Stimulated activated CD8-positive, alpha-beta memory T cell treated with anti-CD3 and anti-CD28 coated beads, Interleukin-15, amount 100 ng/mL, for 4 hours (primary cell): ENCODE data around the gene F8.
"Not testable (repeated sequence)": the region's sequence is repeated elsewhere in the genome, so short reads cannot be mapped to it uniquely, and the experiment has no call there.

Experiments
- DNase-seq, 2 donors: peaks; one replicate each; pipeline ENCODE4 v3.0.0-alpha.2; 2020; ENCODE audit warnings: low read depth in 2 of 2

Gene F8

GRCh38 chrX:154986826-154987575, 35.5 kb downstream of the F8 start:
- no peak for DNase-seq

GRCh38 chrX:154981116-154981411, 41.5 kb downstream of the F8 start:
- DNase-seq, result no peak

DNA sequence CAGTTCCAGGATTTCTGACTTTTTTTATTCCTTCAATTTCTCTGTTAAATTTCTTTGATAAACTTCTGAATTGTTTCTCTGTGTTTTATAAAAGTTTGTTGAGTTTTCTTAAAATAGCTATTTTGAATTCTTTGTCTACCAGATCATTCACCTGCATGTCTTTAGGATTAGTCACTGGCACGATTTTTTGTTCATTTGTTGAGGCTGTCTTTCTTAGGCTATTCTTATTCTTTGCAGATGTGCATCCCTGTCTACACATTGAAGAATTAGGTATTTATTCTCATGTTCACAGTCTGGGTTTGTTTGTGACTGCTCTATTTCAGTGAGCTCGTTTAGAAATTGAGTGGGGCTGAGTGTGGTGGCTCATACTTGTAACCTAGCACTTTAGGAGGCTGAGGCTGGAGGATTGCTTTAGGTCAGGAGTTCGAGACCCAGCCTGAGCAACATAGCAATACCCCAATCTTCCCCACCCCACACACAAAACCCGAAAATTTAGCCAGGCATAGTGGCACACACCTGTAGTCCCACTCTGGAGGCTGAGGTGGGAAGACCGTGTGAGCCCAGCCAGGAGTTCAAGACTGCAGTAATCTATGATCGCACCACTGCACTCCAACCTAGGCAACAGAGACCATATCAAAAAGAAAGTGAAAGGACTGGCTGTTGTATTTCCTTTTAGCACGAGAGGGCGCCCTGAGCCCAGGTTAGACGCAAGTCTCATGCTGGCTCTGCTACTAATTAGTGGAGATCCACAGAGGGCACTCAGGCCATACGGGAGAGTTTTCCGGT, 42.0 kb downstream of the F8 start:
- peak; percentile 35 to 41 for DNase-seq

DNA sequence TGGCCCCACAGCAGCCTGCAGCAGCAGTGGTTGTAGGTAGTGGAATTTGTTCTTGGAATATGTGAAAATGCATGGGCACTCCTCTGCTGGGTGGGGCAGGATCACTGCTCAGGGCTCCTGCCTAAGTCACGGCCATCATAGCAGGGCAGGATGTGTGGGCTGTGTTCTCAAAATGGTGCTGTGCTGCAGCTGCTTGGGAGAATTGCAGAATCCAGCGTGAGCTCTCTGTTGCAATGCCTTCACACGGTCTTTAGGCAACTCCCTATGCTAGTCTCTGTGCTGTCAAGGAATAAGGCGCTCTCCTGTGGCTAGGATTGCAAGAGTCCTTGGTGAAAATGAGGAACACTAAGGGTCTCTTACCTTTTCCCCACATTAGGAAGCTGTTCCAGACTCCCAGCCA, 42.9 kb downstream of the F8 start:
- no peak for DNase-seq

DNA sequence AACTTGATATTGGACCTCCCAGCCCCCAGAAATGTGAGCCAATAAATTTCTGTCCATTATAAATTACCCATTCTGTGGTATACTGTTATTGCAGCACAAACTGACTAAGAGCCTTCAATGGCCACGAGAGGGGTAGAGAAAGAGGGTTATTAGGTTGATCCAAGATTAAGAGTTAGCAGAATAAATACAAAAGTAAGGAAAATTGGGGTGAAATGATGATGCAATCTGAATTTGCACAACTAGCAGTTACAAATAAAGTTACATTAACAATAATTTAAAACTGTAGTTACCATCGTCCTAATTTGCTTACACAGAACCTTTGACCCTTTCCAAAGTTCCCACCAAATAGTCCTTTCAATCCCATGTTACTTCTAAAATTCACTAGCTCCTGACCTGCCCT, 54.2 kb downstream of the F8 start:
- DNase-seq, result no peak

DNA sequence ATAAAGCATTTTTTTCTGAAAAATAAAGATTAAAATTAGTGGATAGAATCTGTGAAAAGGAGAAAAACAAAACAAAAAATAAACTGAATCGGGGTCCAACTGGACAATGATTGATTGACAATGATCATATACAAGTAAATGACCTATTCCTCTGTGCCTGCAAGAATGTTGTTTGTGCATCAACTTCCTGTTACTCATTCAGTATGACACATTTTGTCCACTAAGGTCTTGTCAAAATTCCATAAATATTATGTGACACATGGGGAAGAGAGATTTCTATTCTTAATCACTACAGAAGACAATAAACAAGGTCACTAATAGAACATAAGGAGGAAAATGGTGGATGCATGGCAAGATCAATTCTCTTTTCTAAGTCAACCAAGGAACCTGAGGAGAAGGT, 54.9 kb downstream of the F8 start:
- DNase-seq, result no peak

GRCh38 chrX:154961947-154962346, 60.6 kb downstream of the F8 start:
- no peak for DNase-seq

- not testable (repeated sequence) for DNase-seq
Observed at GRCh38 chrX:154955799-154956198, 66.7 kb downstream of the F8 start.

DNA sequence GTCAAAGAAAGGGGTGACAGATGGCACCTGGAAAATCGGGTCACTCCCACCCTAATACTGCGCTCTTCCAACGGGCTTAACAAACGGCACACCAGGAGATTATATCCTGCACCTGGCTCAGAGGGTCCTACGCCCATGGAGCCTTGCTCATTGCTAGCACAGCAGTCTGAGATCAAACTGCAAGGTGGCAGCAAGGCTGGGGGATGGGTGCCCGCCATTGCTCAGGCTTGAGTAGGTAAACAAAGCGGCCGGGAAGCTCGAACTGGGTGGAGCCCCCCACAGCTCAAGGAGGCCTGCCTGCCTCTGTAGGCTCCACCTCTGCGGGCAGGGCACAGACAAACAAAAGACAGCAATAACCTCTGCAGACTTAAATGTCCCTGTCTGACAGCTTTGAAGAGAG, 83.3 kb downstream of the F8 start:
- DNase-seq, result not testable (repeated sequence)

DNA sequence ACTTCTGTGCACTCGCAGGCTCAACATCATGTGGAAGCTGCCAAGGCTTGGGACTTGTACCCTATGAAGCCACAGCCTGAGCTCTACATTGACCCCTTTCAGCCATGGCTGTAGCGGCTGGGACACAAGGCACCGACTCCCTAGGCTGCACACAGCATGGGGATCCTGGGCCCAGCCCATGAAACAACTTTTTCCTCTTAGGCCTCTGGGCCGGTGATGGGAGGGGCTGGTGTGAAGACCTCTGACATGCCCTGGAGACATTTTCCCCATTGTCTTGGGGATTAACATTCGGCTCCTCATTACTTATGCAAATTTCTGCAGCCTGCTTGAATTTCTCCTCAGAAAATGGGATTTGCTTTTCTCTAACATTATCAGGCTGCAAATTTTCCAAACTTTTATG, 97.8 kb downstream of the F8 start:
- not testable (repeated sequence) for DNase-seq

- DNase-seq, result no peak
Observed at GRCh38 chrX:154918060-154918483, 104.5 kb downstream of the F8 start.

- DNase-seq, result no peak
Observed at GRCh38 chrX:154914052-154914451, 108.5 kb downstream of the F8 start.

- not testable (repeated sequence) for DNase-seq
Observed at GRCh38 chrX:154910528-154910927, 112.0 kb downstream of the F8 start.

DNA sequence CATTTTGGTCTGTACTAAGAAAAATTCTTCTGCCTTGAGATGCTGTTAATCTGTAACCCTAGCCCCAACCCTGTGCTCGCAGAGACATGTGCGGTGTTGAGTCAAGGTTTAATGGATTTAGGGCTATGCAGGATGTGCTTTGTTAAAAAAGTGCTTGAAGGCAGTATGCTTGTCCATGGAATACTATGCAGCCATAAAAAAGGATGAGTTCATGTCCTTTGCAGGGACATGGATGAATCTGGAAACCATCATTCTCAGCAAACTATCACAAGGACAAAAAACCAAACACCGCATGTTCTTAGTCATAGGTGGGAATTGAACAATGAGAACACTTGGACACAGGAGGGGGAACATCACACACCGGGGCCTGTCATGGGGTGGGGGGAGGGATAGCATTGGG, 112.5 kb downstream of the F8 start:
- DNase-seq, result not testable (repeated sequence)

GRCh38 chrX:154908821-154909220, 113.7 kb downstream of the F8 start:
- DNase-seq, result no peak

- DNase-seq, result no peak
Observed at GRCh38 chrX:154902408-154902807, 120.1 kb downstream of the F8 start.

DNA sequence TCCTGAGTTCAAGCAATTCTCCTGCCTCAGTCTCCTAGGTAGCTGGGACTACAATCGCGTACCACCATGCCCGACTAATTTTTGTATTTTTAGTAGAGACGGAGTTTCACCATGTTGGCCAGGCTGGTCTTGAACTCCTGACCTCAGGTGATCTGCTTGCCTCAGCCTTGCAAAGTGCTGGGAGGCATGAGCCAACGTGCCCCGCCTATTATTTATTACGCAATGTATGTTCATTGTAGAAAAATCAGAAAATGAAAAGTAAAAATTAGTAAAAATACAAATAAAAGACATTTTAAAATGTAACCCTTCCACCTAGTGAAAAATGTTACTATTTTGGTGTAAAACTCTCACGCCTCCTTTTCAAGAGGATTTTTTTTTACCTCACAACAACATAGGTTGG, 122.2 kb downstream of the F8 start:
- no peak for DNase-seq

- no peak for DNase-seq
Observed at GRCh38 chrX:154892296-154892695, 130.2 kb downstream of the F8 start.

DNA sequence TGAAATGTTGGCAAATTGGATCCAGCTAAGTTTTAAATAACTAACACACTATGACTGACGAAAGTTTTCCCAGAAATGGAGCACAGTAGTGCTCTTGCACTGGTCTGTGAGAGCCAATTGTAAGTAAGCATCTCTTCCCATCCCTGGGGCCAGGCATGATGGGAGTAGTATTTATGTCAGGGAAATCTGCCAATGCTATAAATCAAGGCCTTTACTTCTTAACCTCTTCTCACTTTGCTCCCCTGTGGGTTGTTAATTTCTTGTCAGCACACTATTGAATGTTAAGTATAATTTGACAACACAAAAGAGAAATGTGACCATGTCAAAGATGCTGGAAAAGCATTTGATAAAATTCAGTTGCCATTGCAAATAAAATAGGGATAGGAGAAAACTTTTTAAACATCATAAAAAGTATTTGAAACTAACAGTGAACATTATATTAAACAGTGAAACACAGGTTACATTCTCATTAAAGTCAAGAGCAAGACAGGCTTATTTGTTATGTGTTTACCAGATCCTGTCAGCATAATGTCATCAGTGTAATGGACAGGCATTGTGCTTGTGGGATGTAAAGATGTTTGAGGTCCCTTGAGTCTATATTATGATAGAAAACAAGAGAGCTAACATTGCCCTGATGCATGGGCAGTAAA, 131.4 kb downstream of the F8 start:
- no peak for DNase-seq

GRCh38 chrX:154886789-154887221, 135.7 kb downstream of the F8 start:
- not testable (repeated sequence) for DNase-seq

DNA sequence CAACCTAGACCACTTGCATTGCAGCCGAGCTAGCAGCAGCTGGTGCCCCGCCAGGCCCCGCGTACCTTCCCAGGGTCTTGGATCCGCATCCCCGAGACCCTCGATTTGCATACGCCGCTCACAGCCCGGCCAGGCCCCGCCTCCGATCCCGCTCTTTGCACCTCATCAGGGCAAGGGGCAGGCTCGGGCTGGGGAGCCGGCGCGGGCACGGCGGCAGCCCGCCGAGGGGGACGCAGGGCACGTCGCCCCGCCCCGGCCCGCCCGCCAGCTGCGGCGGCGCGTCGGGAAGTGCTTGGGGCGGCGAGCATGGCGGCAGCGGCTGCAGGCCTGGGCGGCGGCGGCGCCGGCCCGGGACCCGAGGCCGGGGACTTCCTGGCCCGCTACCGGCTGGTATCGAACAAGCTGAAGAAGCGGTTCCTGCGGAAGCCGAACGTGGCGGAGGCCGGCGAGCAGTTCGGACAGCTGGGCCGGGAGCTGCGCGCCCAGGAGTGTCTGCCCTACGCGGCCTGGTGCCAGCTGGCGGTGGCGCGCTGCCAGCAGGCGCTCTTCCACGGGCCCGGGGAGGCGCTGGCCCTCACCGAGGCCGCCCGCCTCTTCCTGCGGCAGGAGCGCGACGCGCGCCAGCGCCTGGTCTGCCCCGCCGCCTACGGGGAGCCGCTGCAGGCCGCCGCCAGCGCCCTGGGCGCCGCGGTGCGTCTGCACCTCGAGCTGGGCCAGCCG, 136.3 kb downstream of the F8 start, which contains the start of gene F8A1:
F8A1 (plus strand) TSS at position 287 of the 720 bp plus-strand sequence; CDS start at position 307, 20 bp downstream.
- peak in 1 of 2 donors; percentile 12 for DNase-seq

GRCh38 chrX:154885549-154885948, 137.0 kb downstream of the F8 start:
- not testable (repeated sequence) for DNase-seq
